Suprapubic skin (tissue), 3 donors: ENCODE measurements around the gene CDK5.

Experiments
- EP300 ChIP-seq: sonication (generic); formaldehyde crosslinking; IDR thresholded peaks from one replicate; pipeline ENCODE4 v1.6.1; 2017; ENCODE audit warnings: antibody characterized with exemption
- POLR2A ChIP-seq, 2 donors: fragments of 450-650 bp; IDR thresholded peaks; one replicate each; pipeline ENCODE4 v1.6.1; 2017; ENCODE audit warnings: antibody characterized with exemption in 2 of 2, mild to moderate bottlenecking in 2 of 2, moderate library complexity in 2 of 2
- TF ChIP-seq, protein P1 (sequence below), 2 donors: fragments of 200-600 bp in 1 of 2; fragments of 450-650 bp in 1 of 2; sonication (generic) in 1 of 2; IDR thresholded peaks; one replicate each; pipeline ENCODE4 v1.5.1; 2016 to 2019; ENCODE audit warnings: antibody characterized with exemption in 2 of 2, mild to moderate bottlenecking in 1 of 2, moderate library complexity in 1 of 2

DNA sequence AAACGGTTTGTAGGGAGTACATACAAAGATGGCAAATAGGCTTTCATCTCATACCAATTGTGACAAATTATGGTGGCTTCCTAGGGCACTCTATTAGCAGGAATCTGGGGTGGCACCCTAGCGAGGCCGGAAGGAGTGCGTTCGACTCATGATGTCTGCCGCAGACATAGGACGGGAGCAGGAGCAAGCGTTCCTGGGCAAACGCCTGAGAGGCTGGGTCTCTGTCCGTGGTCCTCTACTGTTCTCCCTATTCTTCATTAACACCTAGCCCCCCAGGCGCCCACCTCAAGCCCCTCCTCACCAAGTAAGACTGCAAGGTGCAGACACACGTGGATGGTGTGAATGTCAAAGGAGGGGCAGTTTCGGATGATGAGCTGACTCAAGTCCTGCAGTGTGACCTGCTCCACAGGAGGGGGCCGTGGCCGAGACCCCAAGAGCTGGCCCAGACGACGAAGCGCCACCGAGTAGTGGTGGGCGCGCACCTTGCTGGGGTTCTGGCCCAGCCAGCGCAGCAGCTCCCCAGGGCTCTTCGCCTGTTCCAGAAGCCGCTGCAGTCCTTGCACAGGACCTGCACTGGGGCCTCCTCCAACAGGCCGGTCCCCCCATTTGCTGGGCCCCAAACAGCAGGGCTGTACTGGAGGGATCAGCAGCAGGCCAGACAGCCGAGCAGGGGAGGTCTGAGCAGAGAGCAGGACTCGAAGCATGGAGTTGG is 21.7 kb upstream of the CDK5 start:
- TF ChIP-seq POLR2A (IDR thresholded peaks at IDR 0.05): no peak
- no peak for TF ChIP-seq EP300
- TF ChIP-seq, protein P1, sequence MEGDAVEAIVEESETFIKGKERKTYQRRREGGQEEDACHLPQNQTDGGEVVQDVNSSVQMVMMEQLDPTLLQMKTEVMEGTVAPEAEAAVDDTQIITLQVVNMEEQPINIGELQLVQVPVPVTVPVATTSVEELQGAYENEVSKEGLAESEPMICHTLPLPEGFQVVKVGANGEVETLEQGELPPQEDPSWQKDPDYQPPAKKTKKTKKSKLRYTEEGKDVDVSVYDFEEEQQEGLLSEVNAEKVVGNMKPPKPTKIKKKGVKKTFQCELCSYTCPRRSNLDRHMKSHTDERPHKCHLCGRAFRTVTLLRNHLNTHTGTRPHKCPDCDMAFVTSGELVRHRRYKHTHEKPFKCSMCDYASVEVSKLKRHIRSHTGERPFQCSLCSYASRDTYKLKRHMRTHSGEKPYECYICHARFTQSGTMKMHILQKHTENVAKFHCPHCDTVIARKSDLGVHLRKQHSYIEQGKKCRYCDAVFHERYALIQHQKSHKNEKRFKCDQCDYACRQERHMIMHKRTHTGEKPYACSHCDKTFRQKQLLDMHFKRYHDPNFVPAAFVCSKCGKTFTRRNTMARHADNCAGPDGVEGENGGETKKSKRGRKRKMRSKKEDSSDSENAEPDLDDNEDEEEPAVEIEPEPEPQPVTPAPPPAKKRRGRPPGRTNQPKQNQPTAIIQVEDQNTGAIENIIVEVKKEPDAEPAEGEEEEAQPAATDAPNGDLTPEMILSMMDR (IDR thresholded peaks at IDR 0.05): no peak
